OCI-LY1 (cell line): Measurements from ENCODE around the gene CDH13.

Experiments
- H2AFZ ChIP-seq: fragments of 200-600 bp; sonication (generic), shearing (Covaris generic); 2 replicates; pipeline ENCODE4 v1.6.0; 2014; ENCODE audit warnings: antibody characterized with exemption, mild to moderate bottlenecking, low read length
- H3F3A ChIP-seq: fragments of 200-600 bp; sonication (generic), shearing (Covaris generic); 2 replicates; pipeline ENCODE4 v1.6.0; 2014; ENCODE audit warnings: mild to moderate bottlenecking, antibody characterized with exemption, low read length, moderate library complexity; ENCODE audit not compliant: insufficient read depth
- H3K27ac ChIP-seq: fragments of 200-600 bp; sonication (generic); 2 replicates; pipeline ENCODE4 v1.5.1; 2014; ENCODE audit warnings: low read length, mixed run types, mild to moderate bottlenecking, low read depth; ENCODE audit not compliant: poor library complexity, severe bottlenecking
- H3K27me3 ChIP-seq: fragments of 200-600 bp; sonication (generic); 2 replicates; pipeline ENCODE4 v1.6.0; 2014; ENCODE audit warnings: antibody characterized with exemption, mild to moderate bottlenecking, low read length, moderate library complexity; ENCODE audit not compliant: insufficient read depth
- H3K36me3 ChIP-seq: fragments of 200-600 bp; sonication (generic); 2 replicates; pipeline ENCODE4 v1.6.1; 2014; ENCODE audit warnings: mild to moderate bottlenecking, antibody characterized with exemption, low read length, moderate library complexity, mixed read lengths; ENCODE audit not compliant: insufficient read depth
- H3K4me1 ChIP-seq: fragments of 200-600 bp; sonication (generic); 2 replicates; pipeline ENCODE4 v1.5.1; 2014; ENCODE audit warnings: mild to moderate bottlenecking, low read length, moderate library complexity; ENCODE audit not compliant: insufficient read depth, severe bottlenecking
- H3K4me2 ChIP-seq: fragments of 200-600 bp; sonication (generic), shearing (Covaris generic); 2 replicates; pipeline ENCODE4 v1.6.1; 2014; ENCODE audit warnings: low read length
- H3K4me3 ChIP-seq: fragments of 200-600 bp; sonication (generic); 2 replicates; pipeline ENCODE4 v1.5.1; 2014; ENCODE audit warnings: low read length, low read depth, mild to moderate bottlenecking, mixed read lengths; ENCODE audit not compliant: poor library complexity, severe bottlenecking
- H3K79me2 ChIP-seq: fragments of 200-600 bp; shearing (Covaris generic); 2 replicates; pipeline ENCODE4 v1.6.1; 2016; ENCODE audit warnings: mixed run types, low read length, mixed read lengths; ENCODE audit not compliant: insufficient read depth
- H3K9ac ChIP-seq: fragments of 200-600 bp; sonication (generic), shearing (Covaris generic); 2 replicates; pipeline ENCODE4 v1.6.1; 2014; ENCODE audit warnings: mild to moderate bottlenecking, low read length, mixed read lengths
- H3K9me2 ChIP-seq: fragments of 200-600 bp; sonication (generic), shearing (Covaris generic); 2 replicates; pipeline ENCODE4 v1.6.1; 2014; ENCODE audit warnings: low read depth, mild to moderate bottlenecking, low read length, mixed read lengths
- H3K9me3 ChIP-seq: fragments of 200-600 bp; shearing (Covaris generic); 2 replicates; pipeline ENCODE4 v1.6.1; 2014; ENCODE audit warnings: low read length, mixed read lengths
- H4K20me1 ChIP-seq: fragments of 200-600 bp; sonication (generic), shearing (Covaris generic); 2 replicates; pipeline ENCODE4 v1.6.0; 2016; ENCODE audit warnings: mild to moderate bottlenecking, low read length; ENCODE audit not compliant: insufficient read depth
- CTCF ChIP-seq: fragments of 200-600 bp; sonication (generic), shearing (Covaris generic); IDR thresholded peaks from 2 replicates; pipeline ENCODE4 v1.5.1; 2017; ENCODE audit warnings: mild to moderate bottlenecking, antibody characterized with exemption, low read length, moderate library complexity, mixed read lengths
- EZH2 ChIP-seq: fragments of 200-600 bp; sonication (generic), shearing (Covaris generic); IDR thresholded peaks from 2 replicates; pipeline ENCODE4 v1.8.0; 2017; ENCODE audit warnings: borderline replicate concordance, mixed run types, mild to moderate bottlenecking, antibody characterized with exemption, low read length, moderate library complexity, mixed read lengths

The CDH13 gene

GRCh38 chr16:83490073-83490472 is 863.3 kb downstream of the CDH13 start:
- TF ChIP-seq EZH2 (no peak), CTCF (no peak)

DNA sequence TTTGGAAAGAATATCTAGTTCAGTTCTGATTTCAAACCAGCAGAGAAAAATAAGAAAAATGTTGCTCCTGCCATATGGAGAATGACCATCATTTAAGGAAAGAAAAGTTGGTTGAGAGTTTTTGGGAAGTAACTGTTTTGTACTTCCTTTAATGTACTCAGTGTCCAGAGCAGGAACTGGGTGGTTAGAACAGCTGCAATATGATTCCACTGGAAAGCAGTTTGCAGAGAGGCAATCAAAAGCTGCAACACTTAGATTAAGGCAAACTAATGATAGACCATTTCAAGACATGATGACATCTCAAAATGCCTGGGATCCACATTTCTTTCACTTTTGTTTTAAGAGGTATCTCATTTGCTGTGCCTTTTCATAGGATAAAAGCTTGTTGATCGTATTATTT is 867.7 kb downstream of the CDH13 start:
- Histone ChIP-seq H4K20me1 (no peaks in the 10 kb centered on the region), H3F3A (no peaks in the 10 kb centered on the region), H3K36me3 (no peaks in the 10 kb centered on the region), H3K9me2 (no peaks in the 10 kb centered on the region), H3K9ac (no peak overlapping the region), H3K79me2 (no peaks in the 10 kb centered on the region), H3K27ac (no peak overlapping the region), H3K4me1 (no peaks in the 10 kb centered on the region), H3K4me2 (no peak overlapping the region), H3K9me3 (no peaks in the 10 kb centered on the region), H3K27me3 (no peaks in the 10 kb centered on the region), H2AFZ (no peak overlapping the region), H3K4me3 (no peak overlapping the region)
- TF ChIP-seq EZH2 = no peak
- no peak for TF ChIP-seq CTCF

More at GRCh38 chr16:83490073-83490472, 863.3 kb downstream of the CDH13 start:
- Histone ChIP-seq H3K79me2 (no peaks in the 10 kb centered on the region), H3K9ac (no peak overlapping the region), H2AFZ (no peak overlapping the region), H3K27ac (no peak overlapping the region), H3K9me2 (no peaks in the 10 kb centered on the region), H3K36me3 (no peaks in the 10 kb centered on the region), H3K9me3 (no peaks in the 10 kb centered on the region), H3K27me3 (no peaks in the 10 kb centered on the region), H3K4me2 (no peak overlapping the region), H4K20me1 (no peaks in the 10 kb centered on the region), H3K4me1 (no peaks in the 10 kb centered on the region), H3K4me3 (no peak overlapping the region), H3F3A (no peaks in the 10 kb centered on the region)

- Histone ChIP-seq H3K9me2 (no peaks in the 10 kb centered on the region), H3K36me3 (no peaks in the 10 kb centered on the region), H3K9ac (no peak overlapping the region), H3K9me3 (no peaks in the 10 kb centered on the region), H3K27me3 (no peaks in the 10 kb centered on the region), H4K20me1 (no peaks in the 10 kb centered on the region), H3K4me3 (no peak overlapping the region), H3K79me2 (no peaks in the 10 kb centered on the region), H3K27ac (no peak overlapping the region), H3K4me2 (no peak overlapping the region), H3F3A (no peaks in the 10 kb centered on the region), H3K4me1 (no peaks in the 10 kb centered on the region), H2AFZ (no peak overlapping the region)
- TF ChIP-seq EZH2 (no peak), CTCF (no peak)
These were observed 874.7 kb downstream of the CDH13 start for GRCh38 chr16:83501481-83501880.
